Loucy (cell line): ENCODE measurements around the gene SIK3.

Experiments
- CTCF ChIP-seq: fragments of 200-600 bp; sonication (generic); conservative IDR thresholded peaks from 2 replicates; pipeline ENCODE4 v1.5.1; 2014; ENCODE audit warnings: mild to moderate bottlenecking, antibody characterized with exemption, low read length
- EZH2phosphoT487 ChIP-seq: fragments of 200-600 bp; IDR thresholded peaks from 2 replicates; pipeline ENCODE4 v1.6.1; 2018; ENCODE audit warnings: antibody characterized with exemption, mild to moderate bottlenecking, moderate library complexity, borderline replicate concordance

- TF ChIP-seq CTCF, result no peak
- TF ChIP-seq EZH2phosphoT487, result no peak
Observed at GRCh38 chr11:116821050-116821918, 276.9 kb downstream of the SIK3 start.
